Stimulated activated CD4-positive, alpha-beta T cell treated with anti-CD3 and anti-CD28 coated beads, Interleukin-15, amount 100 ng/mL, for 48 hours (primary cell): ENCODE measurements around the gene IDI2.

Source experiments
- DNase-seq, 2 donors: peaks; one replicate each; pipeline ENCODE4 v3.0.0-alpha.2; 2020; ENCODE audit warnings: low read depth in 2 of 2

Gene IDI2

DNA sequence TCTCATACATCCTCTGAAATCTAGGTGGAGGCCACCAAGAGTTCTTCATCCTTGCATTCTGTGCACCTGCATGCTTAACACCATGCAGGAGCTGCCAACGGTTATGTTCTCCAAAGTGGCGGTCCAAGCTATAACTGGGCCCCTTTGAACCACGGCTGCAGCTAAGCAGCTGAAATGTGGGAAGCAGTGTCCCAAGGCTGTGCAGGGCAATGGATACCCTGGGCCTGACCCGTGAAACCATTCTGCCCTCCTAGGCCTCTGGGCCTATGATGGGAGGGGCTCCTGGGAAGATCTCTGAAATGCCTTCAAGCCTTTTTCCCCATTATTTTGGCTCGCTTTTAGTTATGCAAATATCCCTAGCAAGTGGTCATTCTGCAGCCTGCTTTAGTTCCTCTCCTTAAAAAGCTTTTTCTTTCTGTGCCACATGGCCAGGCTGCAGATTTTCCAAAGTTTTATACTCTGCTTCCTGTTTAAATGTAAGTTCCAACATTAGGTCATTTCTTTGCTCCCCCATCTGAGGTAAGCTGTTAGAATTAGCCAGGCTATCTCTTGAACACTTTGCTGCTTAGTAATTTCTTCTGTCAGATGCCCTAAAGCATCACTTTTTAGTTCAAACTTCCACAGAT lies 45.1 kb downstream of the IDI2 start:
- no peak for DNase-seq

DNA sequence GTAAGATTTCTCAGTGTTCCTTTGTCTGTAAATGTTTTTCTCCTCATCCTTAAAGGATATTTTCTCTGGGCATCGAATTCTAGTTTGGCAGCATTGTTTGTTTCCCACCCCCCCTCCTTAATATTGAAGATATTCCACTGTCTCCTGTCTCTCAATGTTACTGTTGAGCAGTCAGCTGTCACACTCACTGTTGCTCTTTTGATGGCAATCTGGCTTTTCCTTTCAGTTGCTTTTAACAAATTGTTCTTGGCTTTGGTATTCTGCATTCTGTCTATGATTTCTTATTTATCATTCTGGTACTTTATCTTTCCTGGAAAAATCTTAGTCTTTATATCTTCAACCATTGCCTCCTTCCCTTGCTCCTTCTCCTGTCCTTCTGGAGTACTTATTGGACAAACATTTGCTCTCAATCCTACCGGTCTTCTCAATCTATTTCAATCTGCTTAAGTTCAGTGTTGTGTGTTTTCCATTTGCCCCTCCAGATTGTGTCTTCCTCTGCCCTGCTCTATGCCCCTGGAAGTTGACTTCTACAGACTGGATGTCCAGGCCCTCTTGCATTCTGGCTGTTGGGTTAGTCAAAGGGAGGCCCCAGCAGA lies 46.7 kb downstream of the IDI2 start:
- no peak for DNase-seq

DNA sequence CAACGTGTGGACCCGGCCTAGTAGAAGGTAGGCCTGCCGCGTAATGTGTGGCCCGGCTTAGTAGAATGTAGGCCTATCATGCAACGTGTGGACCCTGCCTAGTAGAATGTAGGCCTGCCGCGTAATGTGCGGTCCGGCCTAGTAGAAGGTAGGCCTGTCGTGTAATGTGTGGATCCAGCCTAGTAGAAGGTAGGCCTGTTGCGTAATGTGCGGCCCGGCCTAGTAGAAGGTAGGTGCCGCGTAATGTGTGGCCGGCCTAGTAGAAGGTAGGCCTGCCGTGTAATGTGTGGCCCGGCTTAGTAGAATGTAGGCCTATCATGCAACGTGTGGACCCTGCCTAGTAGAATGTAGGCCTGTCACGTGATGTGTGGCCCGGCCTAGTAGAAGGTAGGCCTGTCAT lies 49.3 kb downstream of the IDI2 start:
- DNase-seq, result no peak

DNA sequence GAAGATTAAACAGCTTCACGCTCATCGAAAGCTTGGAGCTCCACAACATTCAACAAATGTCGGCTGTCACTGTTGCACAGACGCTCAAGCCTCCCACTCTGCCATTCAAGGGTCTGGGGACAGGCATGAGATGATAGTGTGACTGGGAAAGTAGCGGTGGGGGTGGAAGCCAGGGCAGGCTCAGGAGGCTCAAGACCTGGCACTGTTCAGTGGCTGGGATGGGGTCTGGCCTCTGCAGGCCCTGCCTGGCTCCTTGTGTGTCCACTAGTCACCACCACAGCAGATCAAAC lies 50.9 kb downstream of the IDI2 start:
- DNase-seq, result no peak

DNA sequence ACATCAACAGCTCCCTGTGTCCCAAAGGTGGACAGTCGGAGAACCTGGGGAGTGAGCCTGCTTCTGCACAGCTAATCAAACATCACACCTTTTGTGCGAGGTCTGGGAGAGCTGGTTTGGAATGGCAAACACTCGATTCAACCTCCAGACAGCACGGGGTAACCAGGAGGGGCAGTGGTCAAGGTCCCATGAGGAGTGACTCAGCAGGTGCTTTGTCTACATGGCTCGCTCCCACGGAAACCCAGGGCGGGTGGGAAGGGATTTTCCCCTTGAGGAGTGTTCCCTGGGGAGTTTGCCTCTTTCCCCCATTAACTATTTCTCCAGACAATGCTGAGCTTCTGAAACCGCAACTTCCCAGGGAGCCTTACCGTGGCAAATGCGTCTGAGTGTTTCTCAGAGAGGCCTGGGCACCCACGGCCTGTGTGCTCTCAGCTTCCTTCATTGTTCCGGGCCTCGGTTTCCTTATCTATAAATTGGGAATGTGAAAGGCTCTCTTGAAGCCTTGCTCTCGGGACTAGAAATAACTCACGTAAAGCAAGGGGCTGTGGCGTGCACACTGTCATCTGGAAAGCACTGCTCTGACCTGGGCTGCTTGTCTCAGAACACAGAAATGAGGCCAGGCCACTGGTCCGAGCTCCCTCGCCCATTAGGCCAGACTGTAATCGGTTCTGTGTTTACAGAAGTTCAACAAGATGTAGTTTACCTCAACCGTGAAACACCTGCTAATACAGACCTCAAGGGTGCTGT lies 51.4 kb downstream of the IDI2 start:
- DNase-seq, result no peak

DNA sequence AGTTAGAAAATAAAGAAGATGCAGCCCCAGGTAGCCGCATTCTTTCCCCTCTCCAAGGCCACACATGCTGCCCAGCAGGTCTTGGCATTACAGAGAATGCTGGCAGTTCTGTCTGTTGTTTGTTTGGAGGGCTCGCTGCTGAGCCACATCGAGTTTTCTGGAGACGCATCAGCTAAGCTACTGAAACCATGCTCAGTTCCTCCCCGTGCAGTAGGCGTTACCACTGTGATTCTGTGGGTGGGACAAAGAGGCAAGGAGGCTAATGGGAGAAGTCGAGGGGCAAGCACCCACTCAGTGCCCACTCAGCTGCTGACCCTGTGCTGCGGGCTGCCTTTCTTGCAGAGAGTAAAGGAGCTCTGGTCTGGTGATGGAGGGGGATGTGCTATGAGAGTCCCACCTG lies 52.9 kb downstream of the IDI2 start:
- DNase-seq, result no peak

DNA sequence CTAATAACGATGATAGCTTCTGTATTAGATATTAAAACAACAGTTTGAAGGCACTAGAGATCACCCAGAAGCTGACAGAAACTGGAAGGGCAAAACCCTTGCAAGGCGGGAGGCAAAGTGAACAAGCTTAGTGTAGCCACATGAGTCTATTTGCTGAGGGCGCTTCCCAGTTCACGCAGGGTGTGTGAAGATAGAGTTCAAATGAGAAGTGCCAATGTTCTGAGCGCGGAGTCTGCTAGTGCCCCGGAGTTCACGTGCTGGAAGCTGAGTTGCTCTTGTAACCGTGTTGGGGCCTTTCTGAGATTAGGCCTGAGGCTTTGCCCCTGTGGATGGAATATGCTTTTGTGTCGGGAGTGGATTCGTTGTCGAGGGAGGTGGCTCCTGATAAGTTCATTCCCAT lies 54.0 kb downstream of the IDI2 start:
- no peak for DNase-seq

DNA sequence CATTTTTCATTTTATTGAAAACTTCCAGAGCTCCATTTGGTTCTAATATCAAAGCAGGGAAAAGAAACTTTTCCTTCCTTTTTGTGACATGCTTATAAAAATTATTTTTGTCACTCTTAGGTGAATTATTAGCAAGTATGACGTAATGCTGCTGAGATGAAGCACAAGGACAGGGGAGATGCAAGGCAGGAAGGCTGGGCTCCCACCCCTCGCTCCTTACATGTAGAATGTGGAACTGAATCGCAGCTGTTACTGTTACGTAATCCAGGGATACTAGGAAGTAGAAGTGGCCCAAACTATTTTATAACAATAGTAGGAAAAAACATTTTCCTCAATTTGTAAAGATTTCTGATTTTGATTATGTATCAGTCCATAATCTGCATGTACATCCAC lies 54.5 kb downstream of the IDI2 start:
- no peak for DNase-seq

DNA sequence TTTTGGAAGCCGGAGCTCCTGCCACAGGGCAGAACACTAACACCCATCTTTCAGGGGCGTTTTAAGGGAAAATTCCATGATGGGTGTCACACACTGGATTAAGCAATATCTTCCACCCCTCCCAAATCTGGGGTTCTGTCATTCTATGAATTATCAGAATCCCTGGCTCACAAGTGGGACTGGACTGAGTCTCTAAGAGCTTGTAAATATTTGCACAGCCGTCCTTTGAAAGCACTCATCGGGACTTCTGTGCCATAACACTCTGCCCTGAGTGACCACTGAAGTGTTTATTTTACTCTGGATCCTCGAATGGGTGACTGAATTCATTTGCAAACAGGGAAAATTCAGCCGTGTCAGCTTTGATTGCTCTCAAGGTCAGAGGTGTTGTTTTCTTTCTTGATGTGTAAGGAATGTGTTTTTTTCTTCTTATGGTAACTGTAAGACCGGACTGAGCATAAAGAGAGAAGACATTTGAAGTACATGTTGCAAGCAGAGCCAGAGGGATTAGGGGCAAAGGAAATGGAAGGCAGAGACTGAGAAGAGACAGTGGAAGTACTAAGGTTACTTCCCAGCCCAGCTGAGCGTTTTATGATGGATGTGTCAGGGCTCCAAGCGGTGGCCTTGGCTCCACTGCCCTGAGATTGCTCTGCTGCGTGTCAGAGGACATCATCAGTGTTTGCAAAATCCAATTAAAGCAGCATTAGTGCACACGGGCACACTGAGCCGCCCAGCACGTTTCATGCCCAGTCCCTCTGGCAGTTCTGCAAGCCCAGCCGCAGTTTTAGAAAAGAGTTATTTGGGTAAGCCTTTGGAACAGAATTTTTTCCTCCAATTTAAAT lies 55.1 kb downstream of the IDI2 start:
- DNase-seq, result no peak

DNA sequence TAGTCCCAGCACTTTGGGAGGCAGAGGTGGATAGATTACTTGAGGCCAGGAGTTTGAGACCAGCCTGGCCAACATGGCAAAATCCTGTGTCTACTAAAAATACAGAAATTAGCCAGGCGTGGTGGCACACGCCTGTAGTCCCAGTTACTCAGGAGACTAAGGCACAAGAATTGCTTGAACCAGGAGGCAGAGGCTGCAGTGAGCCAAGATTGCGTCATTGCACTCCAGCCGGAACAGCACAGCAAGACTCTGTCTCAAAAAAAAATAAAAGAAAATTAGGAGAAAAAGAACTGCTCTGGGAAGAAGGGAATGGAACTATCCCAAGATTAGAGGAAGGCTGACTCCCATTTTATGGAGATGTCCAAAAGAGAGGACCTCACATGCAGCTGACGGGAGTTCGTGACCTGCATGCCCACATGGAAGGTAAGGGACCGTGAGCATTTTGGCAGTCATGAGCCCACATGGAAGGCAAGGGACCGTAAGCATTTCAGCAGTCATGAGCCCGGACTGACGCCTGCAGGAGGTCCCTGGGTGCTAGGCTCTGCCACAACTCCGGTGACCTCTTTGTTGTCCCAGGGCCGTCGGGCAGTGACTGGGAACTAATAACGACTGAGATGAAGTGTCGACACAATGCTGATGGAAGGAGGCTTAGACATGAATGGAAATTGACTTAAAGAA lies 56.0 kb downstream of the IDI2 start:
- DNase-seq, result no peak
